Activated CD4-positive, alpha-beta T cell treated with anti-CD3 and anti-CD28 coated beads, Interleukin-2, amount 50 U/mL, for 4 hours (primary cell): ENCODE data around the gene FAM193A.
"Not testable (repeated sequence)": the region's sequence is repeated elsewhere in the genome, so short reads cannot be mapped to it uniquely, and the experiment has no call there.

Experiments
- DNase-seq, 2 experiments: peaks; one replicate each; pipeline ENCODE4 v3.0.0-alpha.2; 2020

Gene FAM193A

GRCh38 chr4:2734612-2735011 lies 198.2 kb downstream of the FAM193A start:
- DNase-seq: no peak

- DNase-seq: no peak
Observed at GRCh38 chr4:2735869-2736268, 199.4 kb downstream of the FAM193A start.

- not testable (repeated sequence) for DNase-seq
Observed at GRCh38 chr4:2738296-2738695, 201.8 kb downstream of the FAM193A start.

GRCh38 chr4:2741626-2742025 lies 205.2 kb downstream of the FAM193A start:
- no peak for DNase-seq

- no peak for DNase-seq
Observed at GRCh38 chr4:2742081-2742822, 205.8 kb downstream of the FAM193A start.

- DNase-seq: no peak
Observed at GRCh38 chr4:2742823-2743517, 206.5 kb downstream of the FAM193A start.

- no peak for DNase-seq
Observed at GRCh38 chr4:2743518-2744445, 207.3 kb downstream of the FAM193A start.

- no peak for DNase-seq
Observed at GRCh38 chr4:2744576-2745270, 208.3 kb downstream of the FAM193A start.

- DNase-seq: no peak
Observed at GRCh38 chr4:2745516-2745915, 209.1 kb downstream of the FAM193A start.

- peak; percentile 91 to 92 for DNase-seq
Observed at GRCh38 chr4:2745981-2746806, 209.7 kb downstream of the FAM193A start.

GRCh38 chr4:2746891-2747695 lies 210.6 kb downstream of the FAM193A start:
- DNase-seq: no peak

- DNase-seq: no peak
Observed at GRCh38 chr4:2750719-2751605, 214.5 kb downstream of the FAM193A start.

- no peak for DNase-seq
Observed at GRCh38 chr4:2753436-2753835, 217.0 kb downstream of the FAM193A start.

GRCh38 chr4:2754848-2755819 lies 218.7 kb downstream of the FAM193A start:
- DNase-seq: no peak

GRCh38 chr4:2755821-2756690 lies 219.6 kb downstream of the FAM193A start, which contains the start of gene TNIP2:
TNIP2 (minus strand) TSS chr4:2756336; CDS start chr4:2756289, 47 bp downstream.
- DNase-seq: peak; percentile 68 to 69

GRCh38 chr4:2756691-2757350 lies 220.4 kb downstream of the FAM193A start:
- no peak for DNase-seq

GRCh38 chr4:2757426-2757825 lies 221.0 kb downstream of the FAM193A start:
- DNase-seq: no peak
